Right renal pelvis (tissue), 4 donors: Measurements from ENCODE around the gene HAPLN2. TPM values are rescaled to one million over a fixed set of nuclear protein-coding genes. Genes with fewer than 3 reads are reported as not detected.
"Not testable (repeated sequence)": the region's sequence is repeated elsewhere in the genome, so short reads cannot be mapped to it uniquely, and the experiment has no call there.

Experiments used
- DNase-seq, 4 donors: peaks; one replicate each; pipeline ENCODE4 v3.0.0-alpha.2; 2013; ENCODE audit warnings: low read depth in 4 of 4, low spot score in 3 of 4, missing footprints in 1 of 4
- polyA plus RNA-seq, 4 donors: library from polyadenylated mRNA; unstranded; fragments of 120-200 nt; gene quantifications; one replicate each; pipeline ENCODE4 v1.2.1, GENCODE V29; 2013; ENCODE audit not compliant: insufficient read length in 4 of 4

HAPLN2 gene
- under 1 TPM; 0.11 to 0.45 (median 0.42) TPM for polyA plus RNA-seq

DNA sequence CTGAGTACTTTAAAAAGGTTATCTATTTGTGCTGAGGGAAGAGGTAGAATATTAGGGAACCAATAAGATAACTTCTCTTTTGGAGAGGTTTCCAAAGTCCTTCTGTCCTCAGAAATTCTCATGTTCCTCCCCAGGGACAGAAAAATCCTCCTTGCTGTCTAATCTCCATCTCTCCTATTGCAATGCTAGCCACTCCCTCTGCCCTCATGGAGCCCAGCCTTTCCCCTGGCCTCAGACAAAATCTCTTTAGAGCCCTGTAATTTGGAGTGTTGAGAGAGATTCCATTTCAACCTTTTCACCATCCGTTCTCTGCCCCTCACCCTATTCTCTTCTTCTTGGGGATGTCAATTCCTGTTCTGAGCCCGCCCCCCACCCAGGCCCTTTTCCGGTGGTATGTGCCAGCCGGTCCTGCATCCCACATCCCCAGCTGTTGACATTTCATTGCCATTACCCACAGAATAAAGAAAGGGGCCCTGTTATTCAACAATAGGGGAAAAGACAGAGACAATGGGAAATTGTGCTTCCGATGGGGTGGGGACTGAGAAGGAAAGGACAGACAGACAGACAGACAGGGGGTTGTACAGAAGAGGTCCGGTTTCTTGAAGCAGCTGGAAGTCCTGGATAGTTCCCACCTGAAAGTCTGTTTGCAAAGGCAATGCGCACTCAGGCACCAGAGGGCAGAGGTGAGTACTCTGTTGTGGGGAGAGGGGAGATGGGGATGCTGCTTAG, at the start of gene HAPLN2:
TSS of gene HAPLN2 (plus strand) at position 563 of the 729 bp plus-strand sequence. CDS start 4,076 bp downstream, outside the sequence.
- DNase-seq, result no peak

DNA sequence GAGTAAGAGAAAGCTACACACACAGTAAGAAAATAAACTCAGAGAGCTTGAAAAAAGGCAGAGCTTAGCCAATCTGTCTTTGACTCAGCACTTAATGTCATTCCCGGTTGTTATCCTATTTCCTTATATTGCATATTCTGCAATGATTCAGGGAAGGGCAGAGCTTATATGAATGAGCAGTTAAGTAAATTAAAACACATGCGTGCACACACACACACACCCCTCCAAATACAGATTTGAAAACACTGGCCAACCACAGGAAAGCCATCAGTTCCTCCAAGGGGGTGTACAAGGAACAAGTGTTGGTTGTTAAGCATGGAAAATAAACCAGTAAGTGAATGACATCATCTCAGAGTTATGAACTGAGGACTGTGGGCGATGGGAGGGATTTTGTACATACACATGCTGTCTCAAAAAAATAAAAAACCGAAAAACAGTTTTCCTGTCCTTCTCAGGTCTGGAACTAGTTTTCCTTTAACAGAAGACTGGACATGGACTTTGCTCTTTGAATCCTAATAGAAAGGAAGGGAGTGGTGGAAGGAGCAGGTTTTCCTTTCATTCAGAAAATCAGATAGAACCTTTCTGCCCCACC, 47.9 kb upstream of the HAPLN2 start:
- DNase-seq, result no peak

DNA sequence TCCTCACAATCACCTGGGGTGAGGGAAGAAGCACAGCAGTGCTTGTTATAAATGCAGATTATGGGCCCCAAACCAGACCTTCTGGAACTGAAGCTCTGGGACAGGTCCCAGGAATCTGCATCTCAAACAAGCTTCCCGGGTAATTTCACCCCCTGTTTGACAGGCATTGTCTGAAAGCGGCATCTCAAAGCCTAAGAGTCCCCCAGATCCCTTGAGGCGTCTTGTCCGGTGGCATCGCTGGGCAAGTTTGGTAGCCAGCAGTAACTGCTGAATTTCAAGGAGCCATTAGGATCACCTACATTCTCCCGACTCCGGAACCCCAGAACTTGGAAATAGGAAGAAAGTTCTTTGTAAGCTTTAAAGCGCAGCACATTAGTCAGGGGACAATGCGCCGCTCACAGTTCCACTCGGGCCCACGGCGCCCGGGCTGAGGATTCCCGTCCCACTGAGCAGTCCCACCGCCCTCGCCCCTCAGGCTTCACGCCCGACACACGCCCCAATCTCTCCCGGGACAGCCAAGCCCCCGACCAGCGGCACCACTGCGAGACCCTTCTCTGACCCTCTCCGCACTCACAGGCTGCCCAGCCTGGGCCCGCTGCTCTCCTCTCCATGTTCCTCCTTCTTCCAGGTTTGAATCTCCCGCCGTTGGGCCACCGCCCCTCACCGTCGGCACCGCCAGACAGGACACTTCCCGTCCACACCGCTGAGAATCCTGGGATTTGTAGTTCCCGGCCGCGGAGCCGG, 47.1 kb upstream of the HAPLN2 start, which contains the start of gene IQGAP3:
TSS of gene IQGAP3 (minus strand) at position 647 of the 744 bp plus-strand sequence. CDS start at position 611, 36 bp downstream.
- peak in 3 of 4 donors; percentile 66 to 73 (median 68) for DNase-seq

DNA sequence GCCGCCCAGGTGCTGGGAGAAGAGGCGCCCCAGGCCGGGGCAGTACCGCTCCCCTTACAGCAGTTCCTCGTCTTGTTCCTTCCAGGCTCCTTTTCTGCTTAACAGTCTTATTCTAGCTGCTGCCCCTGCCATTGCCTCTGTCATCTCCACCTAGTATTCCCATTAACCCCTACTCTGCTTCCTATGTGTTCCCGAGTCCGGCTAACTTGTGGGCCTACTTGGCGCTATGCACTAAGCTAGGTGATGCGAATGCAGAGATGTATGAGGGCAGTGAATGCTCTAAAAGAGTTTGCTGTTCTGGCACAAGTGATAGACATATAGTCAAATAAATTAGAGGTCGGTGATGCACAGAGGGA, 46.6 kb upstream of the HAPLN2 start:
- DNase-seq, result no peak

DNA sequence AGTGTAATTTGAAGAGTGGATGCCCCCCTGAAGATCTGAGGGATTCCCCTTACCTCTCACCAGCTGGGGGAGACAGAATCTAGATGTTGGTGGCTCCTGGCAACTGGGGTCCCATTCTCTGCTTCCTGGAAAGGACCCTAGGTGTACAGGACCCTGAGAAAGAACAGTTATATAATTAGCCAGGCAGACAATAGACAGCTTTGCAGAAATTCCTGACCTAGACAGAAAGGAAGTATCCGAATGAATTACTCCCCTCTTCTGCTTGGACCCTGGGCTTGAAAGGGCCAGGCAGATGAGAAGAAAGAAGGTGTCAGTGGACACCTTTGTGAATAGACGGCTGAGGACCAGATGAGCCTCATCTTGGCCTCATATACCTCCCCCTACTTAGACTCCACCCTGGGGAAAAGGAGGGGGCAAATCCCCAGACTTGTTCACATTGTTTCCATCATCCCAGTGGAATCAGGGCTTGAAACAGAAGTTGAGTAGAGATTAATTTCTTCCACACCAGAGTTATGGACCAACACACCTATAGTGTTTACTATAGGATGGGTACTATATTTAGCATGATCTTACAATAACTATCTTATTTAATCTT, 45.1 kb upstream of the HAPLN2 start:
- no peak for DNase-seq

DNA sequence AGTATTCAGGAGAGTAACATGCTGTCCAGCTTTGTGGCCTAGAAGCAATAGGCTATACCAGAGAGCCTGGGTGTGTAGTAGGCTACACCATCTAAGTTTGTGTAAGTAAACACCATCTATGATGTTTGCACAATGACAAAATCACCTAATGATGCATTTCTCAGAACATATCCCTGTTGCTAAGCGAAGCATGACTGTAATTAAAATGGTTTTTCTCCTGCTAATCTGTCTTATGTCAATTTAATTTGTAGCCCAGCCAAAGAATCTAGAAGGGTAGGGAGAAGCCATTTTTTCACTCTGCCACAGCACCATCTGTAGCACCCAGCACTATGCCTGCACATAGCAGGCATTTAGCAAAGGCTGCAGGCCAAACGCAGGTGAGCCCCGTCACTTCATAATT, 41.7 kb upstream of the HAPLN2 start:
- no peak for DNase-seq

DNA sequence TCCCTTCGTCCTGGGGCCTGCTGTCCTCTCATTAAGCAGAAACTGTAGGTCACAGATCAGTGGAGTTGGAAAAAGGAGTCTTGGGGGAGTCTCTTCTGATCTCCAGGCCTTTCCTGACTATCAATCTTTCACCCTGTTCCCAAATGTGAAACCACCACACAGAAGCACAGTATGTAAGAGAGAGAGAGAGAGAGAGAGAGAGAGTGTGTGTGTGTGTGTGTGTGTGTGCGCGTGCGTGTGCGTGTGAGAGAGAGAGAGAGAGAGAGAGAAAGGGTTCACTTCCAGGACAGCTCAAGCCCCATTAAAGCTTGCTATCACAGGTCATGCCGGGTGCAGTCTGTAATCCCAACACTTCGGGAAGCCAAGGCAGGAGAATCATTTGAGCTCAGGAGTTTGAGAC, 41.2 kb upstream of the HAPLN2 start:
- no peak for DNase-seq

DNA sequence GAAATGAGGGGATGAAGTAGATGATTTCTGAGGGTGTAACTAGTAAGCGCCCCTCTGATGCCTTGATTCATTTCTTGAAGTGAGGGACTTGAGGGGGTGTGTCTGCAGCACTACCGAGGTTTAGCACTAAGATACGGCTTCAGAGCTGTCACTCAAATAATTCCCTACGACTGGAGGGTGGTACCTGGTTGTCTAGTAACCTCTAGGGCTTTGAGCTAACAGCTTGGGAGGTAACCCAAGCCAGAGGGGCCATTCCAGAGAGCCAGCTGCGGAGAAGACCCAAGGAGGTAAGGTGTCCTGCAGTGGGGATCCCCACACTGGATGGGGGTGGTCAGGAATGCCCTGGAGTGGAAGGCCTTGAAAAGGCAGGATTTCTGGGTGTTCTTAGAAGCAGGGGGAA, 39.7 kb upstream of the HAPLN2 start, which contains the start of gene TTC24:
TSS of gene TTC24 (plus strand) at position 252 of the 400 bp plus-strand sequence. CDS start 1,642 bp downstream, outside the sequence.
- no peak for DNase-seq

DNA sequence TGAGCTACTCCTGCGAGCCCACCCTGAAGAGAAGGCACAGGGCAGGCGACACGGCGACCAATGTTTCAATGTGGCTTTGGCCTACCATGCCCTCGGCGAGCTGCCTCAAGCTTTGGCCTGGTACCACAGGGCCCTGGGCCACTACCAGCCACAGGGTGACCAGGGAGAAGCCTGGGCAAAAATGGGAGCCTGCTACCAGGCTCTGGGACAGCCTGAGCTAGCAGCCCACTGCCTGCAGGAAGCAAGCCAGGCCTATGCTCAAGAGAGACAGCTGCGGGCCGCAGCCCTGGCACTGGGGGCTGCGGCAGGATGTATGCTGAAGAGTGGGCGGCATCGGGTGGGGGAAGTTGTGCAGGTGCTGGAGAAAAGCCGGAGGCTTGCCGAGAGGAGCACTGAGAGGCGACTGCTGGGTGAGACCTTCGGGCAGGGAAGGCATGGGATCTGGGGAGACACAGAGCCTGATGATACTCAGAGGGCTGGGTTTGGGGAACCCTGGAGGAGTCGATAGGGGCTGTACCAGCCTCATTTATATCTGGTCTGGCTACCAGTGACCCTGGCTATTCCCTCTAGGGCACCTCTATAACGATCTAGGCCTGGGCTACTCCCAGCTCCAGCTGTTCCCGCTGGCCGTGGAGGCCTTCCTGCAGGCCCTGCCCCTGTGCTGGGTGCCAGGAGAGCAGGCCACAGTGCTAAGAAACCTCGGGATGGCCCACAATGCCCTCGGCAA, 37.4 kb upstream of the HAPLN2 start:
- DNase-seq, result no peak

DNA sequence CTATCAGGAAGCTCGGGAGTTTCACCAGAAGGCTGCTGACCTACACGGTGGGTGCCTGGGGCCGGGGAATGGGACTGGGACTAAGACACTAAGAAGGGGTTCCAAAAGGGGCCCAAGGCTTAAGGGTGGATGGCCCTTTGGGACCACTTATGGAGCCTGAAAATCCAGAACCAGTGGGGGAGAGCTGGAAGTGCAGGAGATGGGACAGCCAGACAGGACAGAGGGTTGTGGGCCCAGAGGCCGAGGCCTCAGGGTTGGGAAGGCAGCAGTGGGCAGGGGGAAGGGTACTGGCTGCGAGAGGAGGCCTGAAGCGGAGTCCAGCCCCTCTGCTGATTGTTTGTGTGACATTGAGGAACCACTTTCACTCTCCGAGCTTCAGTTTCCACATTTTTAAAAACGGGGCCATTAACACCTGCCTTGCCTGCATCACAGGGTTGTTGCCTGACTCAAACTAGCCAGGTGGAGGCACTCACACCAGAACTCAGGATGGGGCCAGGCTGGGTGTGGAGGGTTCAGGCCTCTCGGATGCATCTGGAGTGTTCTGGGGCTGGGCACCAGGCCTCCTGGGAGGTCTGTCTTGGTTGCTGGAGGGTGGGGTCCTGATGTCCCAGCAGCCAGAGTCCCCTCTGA, 36.7 kb upstream of the HAPLN2 start:
- DNase-seq, result no peak

DNA sequence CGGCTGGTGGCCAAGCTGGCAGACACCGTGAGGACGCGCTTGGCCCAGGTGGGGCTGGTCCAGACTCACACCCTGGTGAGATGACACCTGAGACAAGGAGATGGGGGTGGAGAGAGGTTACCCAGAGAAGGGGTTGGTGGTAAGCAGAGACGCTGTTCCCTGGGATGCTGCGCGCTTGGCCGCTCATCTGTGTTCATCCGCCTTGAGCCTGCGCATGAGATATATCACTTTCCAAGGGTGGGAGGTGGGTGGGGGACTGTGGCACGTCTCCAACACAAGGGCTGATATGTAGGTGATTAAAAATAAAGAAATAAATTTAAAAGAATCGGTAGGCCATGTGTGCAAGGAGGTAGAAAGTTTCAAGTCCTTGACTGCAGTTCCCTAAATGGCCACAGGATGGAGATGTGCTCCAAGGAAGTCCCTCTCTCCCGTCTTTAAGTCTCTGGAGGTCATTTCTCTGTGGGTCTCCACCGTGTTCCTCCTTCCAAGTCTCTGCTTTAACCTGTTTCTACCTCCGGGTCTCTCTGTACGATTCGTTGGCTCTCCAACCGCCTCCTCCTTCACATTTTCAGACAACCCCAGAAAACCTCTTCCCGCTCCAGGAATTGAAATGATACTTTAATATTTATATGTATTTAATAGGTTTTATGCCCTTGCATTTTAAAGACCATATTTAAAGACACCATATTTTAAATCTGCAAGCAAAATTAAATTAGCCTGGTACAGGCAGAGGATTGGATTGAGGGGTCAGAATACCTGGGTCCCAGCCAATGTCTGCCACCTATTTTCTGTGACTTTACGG, 35.2 kb upstream of the HAPLN2 start:
- peak in 2 of 4 donors; percentile 75 to 80 for DNase-seq

DNA sequence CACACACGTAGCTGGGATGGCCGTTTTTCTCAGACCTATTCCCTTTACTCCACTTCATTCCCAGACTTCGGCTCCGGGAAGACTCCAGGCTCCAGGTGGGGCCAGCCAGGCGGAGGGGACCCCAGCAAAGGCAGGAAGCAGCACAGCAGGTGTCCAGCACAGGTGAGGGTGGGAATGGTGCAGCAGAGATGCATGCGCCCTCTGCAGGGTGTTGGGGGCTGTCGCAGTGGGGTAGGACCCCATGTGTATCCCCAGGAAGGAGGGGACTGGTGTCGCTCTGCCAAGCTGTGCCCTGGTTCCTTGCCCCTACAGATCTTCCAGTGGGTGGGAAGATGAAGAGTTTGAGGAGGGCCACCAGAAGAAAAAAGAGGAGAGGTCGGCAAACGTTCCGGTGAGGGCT, 34.4 kb upstream of the HAPLN2 start:
- no peak for DNase-seq

DNA sequence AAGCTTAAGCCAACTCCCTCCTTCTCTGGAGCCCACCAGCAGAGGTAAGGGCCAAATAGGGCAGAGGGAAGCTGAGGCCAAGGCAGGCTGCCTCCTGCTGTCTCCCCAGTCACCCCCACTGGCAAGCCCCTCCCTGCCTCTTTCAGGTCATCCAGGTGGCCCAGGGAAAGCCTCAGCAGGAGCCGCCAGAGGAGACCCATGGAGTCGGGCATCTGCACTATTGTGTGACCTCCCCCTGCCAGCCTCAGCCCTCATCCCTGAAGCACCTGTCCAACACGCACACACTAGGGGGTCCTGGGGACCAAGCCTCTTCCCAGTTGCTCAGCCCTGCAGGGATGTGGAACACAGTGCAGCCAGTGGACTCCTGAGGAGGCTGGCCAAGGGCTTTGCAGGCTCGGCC, 32.9 kb upstream of the HAPLN2 start:
- no peak for DNase-seq

DNA sequence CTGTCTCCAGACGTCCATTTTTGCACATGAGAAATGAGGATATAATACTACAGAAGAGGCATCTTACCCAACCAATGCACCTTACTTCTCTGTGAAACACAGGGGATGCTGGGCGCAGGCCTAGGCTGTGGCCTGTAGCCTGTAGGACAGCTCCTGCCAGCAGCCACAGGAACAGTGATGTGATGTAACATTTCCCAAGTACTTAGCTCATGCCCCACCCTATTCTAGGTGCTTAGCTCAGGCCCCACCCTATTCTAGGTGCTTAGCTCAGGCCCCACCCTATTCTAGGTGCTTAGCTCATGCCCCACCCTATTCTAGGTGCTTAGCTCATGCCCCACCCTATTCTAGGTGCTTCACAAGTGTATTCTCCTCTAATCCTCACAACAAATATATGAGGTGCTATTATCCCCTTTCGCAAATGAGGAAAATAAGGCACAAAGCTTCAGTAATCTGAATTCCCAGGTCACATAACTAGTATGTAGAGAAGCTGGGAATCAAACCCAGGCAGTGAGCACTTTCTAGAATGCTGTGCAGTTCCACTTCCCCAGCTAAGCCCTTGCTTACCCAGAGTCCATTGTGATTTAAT, 32.2 kb upstream of the HAPLN2 start:
- no peak for DNase-seq

DNA sequence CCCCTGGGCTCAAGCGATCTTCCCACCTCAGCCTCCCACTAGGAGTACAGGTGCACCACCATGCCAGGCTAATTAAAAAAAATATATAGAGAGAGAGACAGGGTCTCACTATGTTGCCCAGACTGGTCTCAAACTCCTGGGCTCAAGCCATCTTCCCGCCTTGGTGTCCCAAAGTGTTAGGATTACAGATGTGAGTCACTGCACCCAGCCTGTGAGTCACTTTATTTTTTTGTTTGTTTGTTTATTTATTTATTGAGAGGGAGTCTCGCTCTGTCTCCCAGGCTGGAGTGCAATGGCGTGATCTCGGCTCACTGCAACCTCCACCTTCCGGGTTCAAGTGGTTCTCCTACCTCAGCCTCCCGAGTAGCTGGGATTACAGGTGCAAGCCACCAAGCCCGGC, 31.3 kb upstream of the HAPLN2 start:
- not testable (repeated sequence) for DNase-seq

DNA sequence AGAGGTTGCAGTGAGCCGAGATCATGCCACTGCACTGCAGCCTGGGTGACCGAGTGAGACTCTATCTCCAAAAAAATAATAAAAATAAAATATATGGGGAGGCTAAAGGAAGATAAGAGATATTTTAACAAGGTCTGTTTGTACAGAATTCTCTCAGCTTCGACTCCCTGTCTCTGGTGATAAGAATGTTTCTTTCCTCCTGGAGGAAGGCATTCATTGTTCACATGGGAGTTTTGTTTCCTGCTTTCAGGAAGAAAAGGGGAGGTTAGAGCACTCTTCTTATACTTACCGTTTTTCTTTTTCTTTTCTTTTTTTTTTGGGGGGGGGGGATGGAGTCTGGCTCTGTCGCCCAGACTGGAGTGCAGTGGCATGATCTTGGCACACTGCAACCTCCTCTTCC, 29.7 kb upstream of the HAPLN2 start:
- no peak for DNase-seq

DNA sequence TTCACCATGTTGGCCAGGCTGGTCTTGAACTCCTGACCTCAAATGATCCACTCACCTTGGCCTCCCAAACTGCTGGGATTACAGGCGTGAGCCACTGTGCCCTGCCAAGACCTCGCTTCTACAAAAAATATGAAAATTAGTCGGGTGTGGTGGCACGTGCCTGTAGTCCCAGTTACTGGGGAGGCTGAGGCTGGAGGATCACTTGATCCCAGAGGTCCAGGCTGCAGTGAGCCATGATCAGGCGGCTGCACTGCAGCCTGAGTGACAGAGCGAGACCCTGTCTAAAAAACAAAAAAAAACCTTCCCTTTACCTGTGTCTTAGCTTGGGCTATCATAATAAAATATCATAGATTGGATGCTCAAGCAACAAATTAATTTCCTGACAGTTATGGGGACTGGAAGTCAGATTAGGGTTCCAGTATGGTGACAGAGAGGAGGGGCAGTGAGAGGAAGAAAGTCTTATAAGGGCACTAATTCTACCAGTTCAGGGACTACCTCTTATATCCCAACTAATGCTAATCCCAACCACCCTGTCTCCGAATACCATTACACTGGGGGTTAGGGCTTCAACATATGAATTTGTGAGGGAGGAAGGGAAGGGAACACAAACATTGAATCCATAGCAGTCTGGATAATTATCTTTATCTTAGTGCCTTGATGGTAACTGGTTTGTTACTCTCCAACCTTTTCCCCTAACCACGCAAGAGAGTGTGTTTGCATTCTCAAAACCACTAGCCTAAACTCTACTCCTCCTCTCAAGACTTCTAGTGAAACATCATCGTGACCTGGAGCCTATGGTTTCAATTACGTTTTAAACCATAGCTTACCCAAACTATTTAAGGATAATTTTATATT, 28.7 kb upstream of the HAPLN2 start:
- no peak for DNase-seq

DNA sequence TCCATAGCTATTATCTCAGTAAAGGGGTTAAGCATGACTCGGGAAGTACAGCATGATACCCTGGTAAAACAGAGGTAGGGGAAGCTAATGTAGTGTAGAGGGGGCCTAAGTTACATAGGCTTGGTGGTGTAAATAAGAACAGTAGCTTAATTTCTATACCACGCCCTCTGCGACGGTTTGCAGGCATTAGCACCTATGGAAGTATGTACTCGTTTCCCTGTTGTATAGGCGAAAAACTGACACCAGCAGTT, 28.1 kb upstream of the HAPLN2 start:
- no peak for DNase-seq
